ENCODE data around the gene KCNQ5.

The KCNQ5 gene

GRCh38 chr6:73078333-73078862, 456.5 kb downstream of the KCNQ5 start:
- DNase-seq, result no peak

- no peak for DNase-seq
Measured at GRCh38 chr6:73078908-73079610, 457.2 kb downstream of the KCNQ5 start.

GRCh38 chr6:73079611-73079955, 457.7 kb downstream of the KCNQ5 start:
- no peak for DNase-seq

GRCh38 chr6:73079978-73080377, 458.1 kb downstream of the KCNQ5 start:
- no peak for DNase-seq

GRCh38 chr6:73081955-73082354, 460.1 kb downstream of the KCNQ5 start:
- DNase-seq, result no peak

- no peak for DNase-seq
Measured at GRCh38 chr6:73083886-73084285, 462.0 kb downstream of the KCNQ5 start.

- no peak for DNase-seq
Measured at GRCh38 chr6:73085443-73085871, 463.6 kb downstream of the KCNQ5 start.

GRCh38 chr6:73086726-73087125, 464.9 kb downstream of the KCNQ5 start:
- DNase-seq, result no peak

- DNase-seq, result no peak
Measured at GRCh38 chr6:73088138-73088813, 466.4 kb downstream of the KCNQ5 start.

GRCh38 chr6:73104921-73105320, 483.1 kb downstream of the KCNQ5 start:
- DNase-seq, result no peak

GRCh38 chr6:73107016-73107415, 485.2 kb downstream of the KCNQ5 start:
- no peak for DNase-seq

- DNase-seq, result no peak
Measured at GRCh38 chr6:73108949-73109348, 487.1 kb downstream of the KCNQ5 start.

- DNase-seq, result no peak
Measured at GRCh38 chr6:73109659-73110058, 487.8 kb downstream of the KCNQ5 start.

- DNase-seq, result no peak
Measured at GRCh38 chr6:73116330-73116729, 494.5 kb downstream of the KCNQ5 start.

- no peak for DNase-seq
Measured at GRCh38 chr6:73121421-73121993, 499.6 kb downstream of the KCNQ5 start.

- no peak for DNase-seq
Measured at GRCh38 chr6:73123632-73124329, 501.9 kb downstream of the KCNQ5 start.

- peak; percentile 89 for DNase-seq
Measured at GRCh38 chr6:73129653-73130443, 508.0 kb downstream of the KCNQ5 start.

GRCh38 chr6:73131706-73132105, 509.8 kb downstream of the KCNQ5 start:
- no peak for DNase-seq

- no peak for DNase-seq
Measured at GRCh38 chr6:73134588-73134987, 512.7 kb downstream of the KCNQ5 start.

- DNase-seq, result no peak
Measured at GRCh38 chr6:73139681-73140383, 518.0 kb downstream of the KCNQ5 start.

GRCh38 chr6:73143551-73143950, 521.7 kb downstream of the KCNQ5 start:
- DNase-seq, result no peak

- no peak for DNase-seq
Measured at GRCh38 chr6:73144516-73144915, 522.7 kb downstream of the KCNQ5 start.
